Activated CD8-positive, alpha-beta T cell treated with anti-CD3 and anti-CD28 coated beads, Interleukin-2, amount 10 ng/mL, durations not matched to agents 7 days and 5 days (primary cell): Measurements from ENCODE around the gene CHMP3. TPM values are rescaled to one million over a fixed set of nuclear protein-coding genes. Genes with fewer than 3 reads are reported as not detected.
A peak's percentile ranks its signal among the peaks of the same experiment; 100 is the strongest.
"Not testable (repeated sequence)": the region's sequence is repeated elsewhere in the genome, so short reads cannot be mapped to it uniquely, and the experiment has no call there.

Source experiments
- ATAC-seq: fragments of 150-1000 bp; cut with Tn5 transposase; one replicate; pipeline ENCODE4 v1.10.0; 2021; ENCODE audit warnings: moderate library complexity
- CTCF ChIA-PET: fragments of 350-600 bp; sonication (Branson Sonifier 250); formaldehyde crosslinking; loops from one replicate; lab custom pipeline; 2021; ENCODE audit warnings: antibody characterized with exemption; lab: Charles Lee
- POLR2A ChIA-PET: fragments of 350-600 bp; sonication (Branson Sonifier 250); formaldehyde crosslinking; loops from one replicate; lab custom pipeline; 2021; ENCODE audit warnings: antibody characterized with exemption; lab: Charles Lee
- DNase-seq: peaks from one replicate; pipeline ENCODE4 v3.0.0-alpha.2; 2020
- H3K27ac Mint-ChIP-seq: one replicate; pipeline ENCODE4 v1.8.0; 2021; ENCODE audit warnings: mild to moderate bottlenecking, mixed read lengths
- H3K27me3 Mint-ChIP-seq: one replicate; pipeline ENCODE4 v1.8.0; 2021; ENCODE audit warnings: low read depth, mixed read lengths
- H3K36me3 Mint-ChIP-seq: one replicate; pipeline ENCODE4 v1.8.0; 2021; ENCODE audit warnings: low read depth, mixed read lengths
- H3K4me1 Mint-ChIP-seq: one replicate; pipeline ENCODE4 v1.8.0; 2021; ENCODE audit warnings: low read depth, mixed read lengths
- H3K4me3 Mint-ChIP-seq: one replicate; pipeline ENCODE4 v1.8.0; 2021; ENCODE audit warnings: mild to moderate bottlenecking, mixed read lengths
- H3K9me3 Mint-ChIP-seq: one replicate; pipeline ENCODE4 v1.8.0; 2022; ENCODE audit warnings: mixed read lengths; ENCODE audit not compliant: insufficient read depth
- total RNA-seq, 2 experiments: library from RNA; stranded (reverse); gene quantifications; one replicate each; pipeline ENCODE4 v1.2.3, GENCODE V29; 2021

Gene CHMP3
- total RNA-seq, 2 experiments from 2014 or later: 38.4 to 39.9 TPM

GRCh38 chr2:86577817-86578456 is 14.7 kb upstream of the CHMP3 start:
- ATAC-seq: no peak
- no peak overlapping the region for H3K4me3 Mint-ChIP-seq
- ChIA-PET POLR2A (no interaction called here), CTCF (no interaction called here)
- DNase-seq: no peak
- H3K36me3 Mint-ChIP-seq: peaks cover 5% of the 10 kb centered on the region
- H3K27me3 Mint-ChIP-seq: no peaks in the 10 kb centered on the region
- peaks cover 5% of the 10 kb centered on the region for H3K9me3 Mint-ChIP-seq
- no peaks in the 10 kb centered on the region for H3K4me1 Mint-ChIP-seq
- H3K27ac Mint-ChIP-seq: no peak overlapping the region

GRCh38 chr2:86570059-86570458 is 6.8 kb upstream of the CHMP3 start:
- Mint-ChIP-seq H3K9me3 (no peaks in the 10 kb centered on the region), H3K27ac (no peak overlapping the region), H3K36me3 (no peaks in the 10 kb centered on the region), H3K4me3 (no peak overlapping the region), H3K4me1 (no peaks in the 10 kb centered on the region), H3K27me3 (no peaks in the 10 kb centered on the region)
- ATAC-seq (no peak), DNase-seq (no peak)
- CTCF ChIA-PET: no interaction called here
- POLR2A ChIA-PET: no interaction called here

GRCh38 chr2:86566821-86567190 is 3.6 kb upstream of the CHMP3 start:
- Mint-ChIP-seq H3K9me3 (no peaks in the 10 kb centered on the region), H3K27me3 (no peaks in the 10 kb centered on the region), H3K4me1 (peaks cover 18% of the 10 kb centered on the region), H3K36me3 (peaks cover 13% of the 10 kb centered on the region), H3K4me3 (no peak overlapping the region), H3K27ac (no peak overlapping the region)
- DNase-seq (no peak), ATAC-seq (no peak)
- CTCF ChIA-PET: interaction anchor here (1.1 kb wide), 1 partner anchor 51 kb away, joined by 3 read pairs; no protein-coding TSS in a partner anchor
- POLR2A ChIA-PET: no interaction called here

GRCh38 chr2:86566158-86566820 is 3.0 kb upstream of the CHMP3 start:
- peaks cover 23% of the 10 kb centered on the region for H3K4me1 Mint-ChIP-seq
- H3K27ac Mint-ChIP-seq: no peak overlapping the region
- ChIA-PET POLR2A (interaction anchor here (0.6 kb wide), 1 partner anchor 68 kb away, joined by 3 read pairs; no protein-coding TSS in a partner anchor), CTCF (interaction anchor here (1.1 kb wide), 1 partner anchor 52 kb away, joined by 3 read pairs; no protein-coding TSS in a partner anchor)
- no peak for DNase-seq
- no peak overlapping the region for H3K4me3 Mint-ChIP-seq
- no peak for ATAC-seq
- H3K36me3 Mint-ChIP-seq: peaks cover 19% of the 10 kb centered on the region
- no peaks in the 10 kb centered on the region for H3K27me3 Mint-ChIP-seq
- H3K9me3 Mint-ChIP-seq: no peaks in the 10 kb centered on the region

GRCh38 chr2:86563650-86564061 is 413 bp upstream of the CHMP3 start:
- ATAC-seq: no peak

GRCh38 chr2:86562485-86562921 is 740 bp downstream of the CHMP3 start:
- H3K9me3 Mint-ChIP-seq: no peaks in the 10 kb centered on the region
- H3K27me3 Mint-ChIP-seq: no peaks in the 10 kb centered on the region
- POLR2A ChIA-PET: interaction anchor here (1.1 to 2.7 kb wide), 8 partner anchors 10 to 363 kb away, joined by 3 to 16 read pairs (median 6); partner anchors contain the start of genes KDM3A and MRPL35
- H3K4me1 Mint-ChIP-seq: peaks cover 34% of the 10 kb centered on the region
- peak overlapping the region; percentile 95 for H3K4me3 Mint-ChIP-seq
- peaks cover 39% of the 10 kb centered on the region for H3K36me3 Mint-ChIP-seq
- peak overlapping the region; percentile 99 for H3K27ac Mint-ChIP-seq
- DNase-seq (no peak), ATAC-seq (no peak)
- CTCF ChIA-PET: interaction anchor here (1.3 kb wide), 1 partner anchor 60 kb away, joined by 4 read pairs; no protein-coding TSS in a partner anchor

More at GRCh38 chr2:86563650-86564061, 413 bp upstream of the CHMP3 start:
- POLR2A ChIA-PET: interaction anchor here (0.8 to 2.0 kb wide), 4 partner anchors 59 to 368 kb away, joined by 3 to 7 read pairs (median 5); partner anchors contain the start of genes IMMT and KDM3A
- CTCF ChIA-PET: interaction anchor here (0.8 to 1.0 kb wide), 2 partner anchors 12 to 20 kb away, joined by 3 to 4 read pairs; no protein-coding TSS in a partner anchor
- H3K4me1 Mint-ChIP-seq: peaks cover 34% of the 10 kb centered on the region
- H3K27me3 Mint-ChIP-seq: no peaks in the 10 kb centered on the region
- peak overlapping the region; percentile 99 for H3K27ac Mint-ChIP-seq
- H3K4me3 Mint-ChIP-seq: peak overlapping the region; percentile 95
- no peaks in the 10 kb centered on the region for H3K9me3 Mint-ChIP-seq
- peaks cover 34% of the 10 kb centered on the region for H3K36me3 Mint-ChIP-seq
- no peak for DNase-seq

GRCh38 chr2:86557836-86558235 is 5.4 kb downstream of the CHMP3 start:
- ATAC-seq (no peak), DNase-seq (no peak)
- H3K9me3 Mint-ChIP-seq: no peaks in the 10 kb centered on the region
- no peak overlapping the region for H3K4me3 Mint-ChIP-seq
- H3K27me3 Mint-ChIP-seq: no peaks in the 10 kb centered on the region
- H3K27ac Mint-ChIP-seq: no peak overlapping the region
- peaks cover 41% of the 10 kb centered on the region for H3K36me3 Mint-ChIP-seq
- POLR2A ChIA-PET: no interaction called here
- peaks cover 33% of the 10 kb centered on the region for H3K4me1 Mint-ChIP-seq
- CTCF ChIA-PET: no interaction called here

GRCh38 chr2:86556508-86556907 is 6.7 kb downstream of the CHMP3 start:
- Mint-ChIP-seq H3K27ac (no peak overlapping the region), H3K9me3 (no peaks in the 10 kb centered on the region), H3K4me1 (peaks cover 30% of the 10 kb centered on the region), H3K27me3 (no peaks in the 10 kb centered on the region), H3K36me3 (peaks cover 43% of the 10 kb centered on the region), H3K4me3 (no peak overlapping the region)
- DNase-seq: no peak
- ChIA-PET CTCF (no interaction called here), POLR2A (interaction anchor here (0.6 kb wide), 1 partner anchor 141 kb away, joined by 4 read pairs; no protein-coding TSS in a partner anchor)
- no peak for ATAC-seq

GRCh38 chr2:86552889-86553288 is 10.4 kb downstream of the CHMP3 start:
- peaks cover 36% of the 10 kb centered on the region for H3K36me3 Mint-ChIP-seq
- ChIA-PET POLR2A (interaction anchor here (2.5 to 3.3 kb wide), 2 partner anchors 9 to 111 kb away, joined by 13 read pairs; partner anchors contain the start of genes CHMP3 and KDM3A), CTCF (no interaction called here)
- ATAC-seq (peak; percentile 70), DNase-seq (peak; percentile 44)
- peaks cover 18% of the 10 kb centered on the region for H3K4me1 Mint-ChIP-seq
- peak overlapping the region; percentile 78 for H3K27ac Mint-ChIP-seq
- H3K27me3 Mint-ChIP-seq: no peaks in the 10 kb centered on the region
- peaks cover 4% of the 10 kb centered on the region for H3K9me3 Mint-ChIP-seq
- peak overlapping the region; percentile 49 for H3K4me3 Mint-ChIP-seq

- CTCF ChIA-PET, H3K4me3 Mint-ChIP-seq, DNase-seq, POLR2A ChIA-PET, H3K27me3 Mint-ChIP-seq, ATAC-seq, H3K27ac Mint-ChIP-seq: not testable (repeated sequence)
- H3K36me3 Mint-ChIP-seq: peaks cover 55% of the 10 kb centered on the region
- H3K9me3 Mint-ChIP-seq: peaks cover 21% of the 10 kb centered on the region
- peaks cover 18% of the 10 kb centered on the region for H3K4me1 Mint-ChIP-seq
Measured at GRCh38 chr2:86549963-86550725, 13.1 kb downstream of the CHMP3 start.

- DNase-seq, H3K27ac Mint-ChIP-seq, CTCF ChIA-PET, H3K4me3 Mint-ChIP-seq, H3K27me3 Mint-ChIP-seq, POLR2A ChIA-PET, ATAC-seq: not testable (repeated sequence)
- peaks cover 18% of the 10 kb centered on the region for H3K4me1 Mint-ChIP-seq
- peaks cover 57% of the 10 kb centered on the region for H3K36me3 Mint-ChIP-seq
- H3K9me3 Mint-ChIP-seq: peaks cover 21% of the 10 kb centered on the region
Measured at GRCh38 chr2:86549440-86549839, 13.8 kb downstream of the CHMP3 start.
